HG03565 (cell line): Measurements from ENCODE around the gene VWA8.
"Not testable (repeated sequence)": the region's sequence is repeated elsewhere in the genome, so short reads cannot be mapped to it uniquely, and the experiment has no call there.

ENCODE experiments used
- ATAC-seq: cut with Tn5 transposase; IDR thresholded peaks from one replicate; pipeline ENCODE4 v1.9.1; 2021; ENCODE audit warnings: mild to moderate bottlenecking, moderate library complexity; ENCODE audit not compliant: unreplicated experiment

VWA8 gene

DNA sequence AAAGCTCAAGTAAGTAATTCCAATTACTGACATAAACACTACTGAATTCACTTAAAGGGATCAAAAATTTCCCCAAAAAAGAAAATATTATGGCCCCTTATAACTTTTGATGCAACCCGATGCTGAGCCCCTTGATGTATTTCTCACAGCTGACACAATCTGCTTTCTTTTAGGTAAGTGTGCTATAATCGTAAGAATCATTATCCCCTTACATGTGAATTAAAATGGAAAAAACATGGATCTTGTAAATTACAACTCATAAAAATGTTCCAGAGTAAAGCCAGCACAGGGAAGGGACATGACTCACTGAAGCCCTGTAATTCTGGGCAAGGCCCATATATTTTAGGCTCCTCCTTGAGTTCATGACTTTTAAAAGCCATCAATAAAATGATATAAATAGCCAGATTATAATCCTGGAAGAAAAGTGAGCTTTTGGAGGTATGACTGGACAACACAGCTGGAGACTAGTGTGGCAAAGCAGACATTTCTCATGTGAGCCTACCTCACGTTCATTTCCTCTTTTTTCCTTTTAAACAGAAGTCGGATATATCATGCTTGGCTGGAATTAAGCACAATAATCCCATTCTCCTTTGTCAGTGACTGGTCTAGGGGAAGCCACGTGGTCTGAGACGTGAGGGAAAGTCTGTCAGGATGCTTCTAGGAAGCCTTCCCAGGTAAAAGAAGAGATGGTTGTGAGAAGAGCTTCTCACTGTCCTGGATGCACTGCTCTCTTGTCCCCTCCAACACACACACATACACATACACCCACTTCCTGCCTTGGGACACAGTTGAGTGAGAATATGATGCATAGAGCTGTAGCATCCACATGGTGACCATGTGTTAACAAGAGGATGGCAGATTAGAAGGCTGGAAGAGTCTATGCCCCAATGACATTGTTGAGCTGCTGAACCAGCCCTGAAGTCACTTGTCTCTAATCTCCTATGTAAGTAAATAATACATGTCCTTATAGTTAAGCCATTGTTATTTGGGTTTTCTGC lies 338.2 kb downstream of the VWA8 start:
- ATAC-seq: no peak

DNA sequence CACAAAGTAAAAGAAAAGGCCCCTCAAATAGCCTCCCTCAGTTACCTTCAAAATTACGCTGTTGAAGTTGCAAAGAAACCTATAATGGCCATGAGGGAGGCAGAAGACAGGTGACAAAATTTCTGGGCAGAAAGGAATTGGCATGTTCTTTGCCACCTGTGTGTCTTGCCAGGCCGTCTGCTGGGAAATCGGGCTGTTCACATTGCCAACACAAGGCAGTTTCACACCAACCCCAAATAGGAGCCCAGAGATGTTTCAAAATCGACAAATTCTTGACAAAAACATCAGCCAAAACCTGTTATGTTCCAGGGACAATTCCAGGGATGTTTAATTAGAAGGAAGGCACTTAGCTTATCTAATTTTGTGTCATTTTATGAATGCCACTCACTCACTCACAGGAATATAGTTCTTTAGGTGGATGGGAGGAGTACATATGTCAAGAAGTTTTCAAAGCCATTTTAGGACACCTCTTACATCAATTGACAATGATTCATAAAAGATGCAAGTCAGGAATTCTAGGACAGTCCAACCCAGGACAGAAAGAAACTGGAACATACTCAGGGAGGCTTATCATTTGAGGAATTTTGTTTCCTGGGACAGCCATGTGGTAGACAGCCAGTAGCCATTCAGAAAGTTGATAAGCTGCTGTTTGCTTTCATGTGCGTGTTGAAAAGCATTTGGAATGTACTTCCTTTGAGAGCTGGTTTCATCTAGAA lies 339.0 kb downstream of the VWA8 start:
- no peak for ATAC-seq

DNA sequence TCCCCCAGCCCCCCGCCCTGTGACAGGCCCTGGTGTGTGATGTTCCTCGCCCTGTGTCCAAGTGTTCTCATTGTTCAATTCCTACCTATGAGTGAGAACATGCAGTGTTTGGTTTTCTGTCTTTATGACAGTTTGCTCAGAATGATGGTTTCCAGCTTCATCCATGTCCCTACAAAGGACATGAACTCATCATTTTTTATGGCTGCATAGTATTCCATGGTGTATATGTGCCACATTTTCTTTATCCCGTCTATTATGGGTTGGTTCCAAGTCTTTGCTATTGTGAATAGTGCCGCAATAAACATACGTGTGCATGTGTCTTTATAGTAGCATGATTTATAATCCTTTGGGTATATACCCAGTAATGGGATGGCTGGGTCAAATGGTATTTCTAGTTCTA lies 343.3 kb downstream of the VWA8 start:
- not testable (repeated sequence) for ATAC-seq

DNA sequence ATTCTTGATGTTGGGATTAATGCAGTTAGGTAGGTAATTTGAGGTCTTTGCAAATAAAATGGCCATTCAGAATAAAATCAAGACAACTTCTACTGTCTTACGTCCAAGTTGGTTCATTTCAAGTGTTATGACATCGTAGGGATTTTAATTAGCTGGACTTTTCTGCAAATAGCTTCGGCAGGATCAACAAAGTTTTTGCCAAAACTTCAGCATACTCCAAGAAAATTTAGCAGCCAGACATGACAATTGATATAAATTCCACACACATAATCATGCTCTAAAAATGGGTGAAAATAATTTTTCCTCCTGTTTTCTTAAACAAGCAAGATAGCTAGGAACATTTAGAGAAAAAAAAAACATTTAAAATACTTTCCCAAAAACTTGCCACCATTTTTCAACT lies 344.8 kb downstream of the VWA8 start:
- ATAC-seq: no peak

DNA sequence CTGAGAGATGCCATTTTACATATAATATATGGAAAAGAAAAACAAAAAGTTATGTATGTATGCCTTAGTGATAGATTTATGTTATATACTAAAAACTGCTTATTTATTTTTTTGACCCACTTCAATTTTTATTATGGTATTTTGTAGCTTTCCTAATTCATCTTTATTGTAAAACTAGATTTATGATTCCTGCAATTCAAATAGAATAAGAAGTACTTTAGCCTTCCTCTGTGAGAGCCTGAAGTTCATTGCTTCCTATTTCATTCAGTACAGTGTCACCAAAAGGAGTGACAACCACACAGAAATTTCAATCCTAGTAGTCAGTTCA lies 345.4 kb downstream of the VWA8 start:
- ATAC-seq: no peak

DNA sequence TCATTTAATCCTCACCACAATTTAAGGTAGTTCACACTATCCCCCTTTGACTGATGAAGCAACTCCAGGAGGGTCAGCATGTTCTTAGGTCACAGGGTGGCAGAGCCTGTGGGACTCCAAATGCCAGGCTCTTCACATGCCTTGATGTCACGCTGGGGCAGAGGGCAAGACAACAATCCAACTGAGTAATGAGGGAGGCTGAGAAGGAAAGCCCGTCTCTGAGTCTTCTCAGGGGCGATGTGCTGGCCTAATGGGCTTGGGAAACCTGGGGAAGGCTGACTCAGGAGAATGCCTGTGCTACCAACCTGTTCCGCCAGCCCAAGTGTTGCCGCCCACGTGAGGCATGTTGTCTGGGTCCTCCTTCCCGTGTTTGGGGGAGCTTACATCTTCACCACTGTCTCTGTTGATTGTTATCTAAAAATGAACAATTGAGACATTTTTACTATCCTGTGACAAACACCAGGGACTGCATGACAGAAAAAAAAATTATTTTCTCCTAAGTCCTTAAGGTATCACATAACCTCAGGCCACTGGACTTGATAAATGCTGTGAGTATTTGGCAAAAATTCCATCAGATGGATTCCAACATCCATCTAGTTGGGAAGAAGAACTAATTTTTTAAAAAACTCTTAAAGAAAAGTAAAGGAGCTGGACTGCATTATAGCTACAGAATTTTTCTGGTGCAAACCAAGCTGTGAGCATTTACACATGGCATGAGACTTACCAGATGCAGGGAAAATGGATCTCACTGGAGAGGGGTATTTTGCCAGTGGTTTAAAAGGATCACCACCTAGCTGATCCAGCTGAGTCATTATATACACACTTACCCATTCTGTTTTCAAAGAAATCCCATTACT lies 346.0 kb downstream of the VWA8 start:
- no peak for ATAC-seq

DNA sequence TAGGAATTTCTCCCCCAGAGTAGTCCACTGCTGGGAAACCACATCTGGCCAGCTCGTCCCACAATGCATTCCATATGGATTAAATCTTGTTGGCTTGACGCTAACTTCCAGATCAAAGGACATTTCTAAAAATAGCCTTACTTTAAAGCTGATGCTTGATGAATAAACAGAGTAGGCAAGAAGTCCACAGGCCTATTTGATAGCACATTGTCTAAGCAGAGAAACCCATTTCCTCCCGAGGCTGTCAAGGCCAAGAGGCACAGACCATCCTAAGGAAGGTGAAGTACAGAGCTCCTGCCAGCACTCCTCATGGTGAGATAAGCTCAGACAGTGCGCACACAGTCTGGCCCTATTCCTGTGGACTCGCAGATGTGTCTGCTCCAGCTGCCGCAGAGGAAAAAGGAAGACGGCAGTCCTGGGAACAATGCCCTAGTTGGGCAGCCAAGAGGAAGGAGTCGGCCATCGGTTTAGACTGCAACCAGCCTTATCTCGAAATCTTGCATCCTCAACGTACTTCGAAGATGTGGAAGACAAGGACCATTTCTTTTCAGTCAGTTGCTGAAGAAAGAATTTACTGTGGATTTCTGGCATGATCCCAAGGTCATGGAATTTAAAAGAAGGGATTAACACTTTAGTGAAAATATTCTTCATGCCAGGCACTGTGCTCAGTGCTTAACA lies 346.8 kb downstream of the VWA8 start:
- no peak for ATAC-seq

DNA sequence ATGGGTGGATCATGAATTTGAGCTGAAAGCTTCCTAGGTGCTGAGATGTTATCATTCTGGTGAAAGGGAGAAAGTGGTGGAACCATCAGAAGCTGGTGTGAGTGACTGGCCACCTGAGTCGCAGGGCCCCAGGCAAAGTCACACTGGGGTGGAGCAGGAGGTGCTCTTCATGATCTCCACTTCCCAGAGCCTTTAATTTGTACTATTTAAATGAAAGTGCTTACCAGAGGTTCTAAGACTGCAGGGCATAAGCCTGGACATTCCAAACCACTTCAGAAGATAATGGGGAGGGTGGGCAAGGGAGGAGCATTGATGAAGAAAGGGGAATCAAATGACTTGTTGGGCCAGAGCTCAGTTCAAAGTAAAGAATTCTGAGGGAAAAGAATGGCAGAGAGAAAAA lies 347.4 kb downstream of the VWA8 start:
- ATAC-seq: no peak

DNA sequence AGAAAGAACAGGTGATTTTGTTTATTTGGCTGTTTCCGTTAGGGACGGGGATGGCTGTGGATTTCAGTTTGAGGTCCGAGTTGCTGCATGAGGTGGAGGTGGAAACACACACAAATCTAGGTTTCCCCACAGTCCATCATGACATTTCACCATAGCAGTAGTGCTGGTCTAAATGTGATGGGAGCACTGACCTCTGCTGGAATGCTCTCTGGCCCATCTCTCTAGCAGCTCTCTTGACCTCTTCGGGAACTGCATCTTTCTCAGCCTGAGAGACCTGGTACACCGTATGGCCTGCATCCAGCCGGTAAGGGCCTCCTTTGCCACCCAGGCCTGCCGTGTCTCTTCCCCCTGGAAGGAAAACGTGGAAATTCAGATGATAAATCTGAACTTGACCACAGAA lies 349.5 kb downstream of the VWA8 start:
- no peak for ATAC-seq

DNA sequence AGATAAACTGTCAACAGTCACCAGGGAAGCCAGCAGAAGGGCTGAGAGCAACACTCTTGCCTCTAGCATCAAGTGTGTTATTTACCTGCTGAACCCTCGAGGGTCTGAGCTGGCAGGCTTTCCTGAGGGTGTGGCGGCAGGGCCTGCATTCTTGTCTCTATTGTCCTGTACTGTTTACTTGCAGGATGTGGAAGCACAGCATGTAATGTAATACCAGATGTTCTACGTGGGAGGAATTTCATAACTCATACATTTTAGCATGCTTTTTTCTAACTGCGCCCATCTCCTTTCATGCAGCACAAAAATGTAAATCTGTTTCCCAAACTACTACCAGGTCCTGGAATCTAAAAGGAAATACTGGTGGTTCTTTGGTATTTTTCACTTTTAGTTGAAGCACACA lies 350.5 kb downstream of the VWA8 start:
- ATAC-seq: no peak

DNA sequence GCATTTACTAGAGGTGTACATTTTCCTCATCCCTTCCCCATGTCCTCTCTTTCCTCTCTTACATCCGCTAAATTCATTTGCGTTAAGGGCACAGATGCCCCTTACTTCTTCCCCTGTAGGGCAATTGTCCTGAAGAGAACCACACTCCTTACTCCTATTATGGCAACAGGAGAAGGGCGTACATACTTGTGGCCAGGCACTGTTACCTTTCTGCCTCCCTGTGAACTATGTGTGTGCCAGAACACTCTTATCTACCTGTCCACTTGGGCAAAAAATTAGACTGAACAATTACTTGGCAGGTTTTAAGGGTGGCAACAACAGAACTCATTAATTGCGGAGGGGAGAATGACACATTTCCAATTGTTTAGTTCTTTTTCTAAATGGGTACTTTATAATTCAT lies 351.1 kb downstream of the VWA8 start:
- ATAC-seq: no peak

DNA sequence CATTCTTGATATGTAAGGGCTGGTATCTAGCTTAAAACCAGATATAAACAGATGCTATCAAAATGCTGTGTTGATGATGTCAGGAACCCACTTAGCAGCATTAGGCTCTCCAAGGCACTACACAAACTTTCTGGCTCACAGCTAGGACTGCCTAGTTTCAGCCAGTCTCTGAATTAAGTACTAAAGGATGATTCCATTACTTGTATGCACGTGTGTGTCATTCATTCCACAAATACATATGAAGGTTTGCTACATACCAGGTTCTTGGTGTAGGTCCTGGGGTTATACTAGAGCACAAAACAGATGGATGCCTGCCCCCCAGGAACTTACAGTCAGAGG lies 352.1 kb downstream of the VWA8 start:
- ATAC-seq: no peak

DNA sequence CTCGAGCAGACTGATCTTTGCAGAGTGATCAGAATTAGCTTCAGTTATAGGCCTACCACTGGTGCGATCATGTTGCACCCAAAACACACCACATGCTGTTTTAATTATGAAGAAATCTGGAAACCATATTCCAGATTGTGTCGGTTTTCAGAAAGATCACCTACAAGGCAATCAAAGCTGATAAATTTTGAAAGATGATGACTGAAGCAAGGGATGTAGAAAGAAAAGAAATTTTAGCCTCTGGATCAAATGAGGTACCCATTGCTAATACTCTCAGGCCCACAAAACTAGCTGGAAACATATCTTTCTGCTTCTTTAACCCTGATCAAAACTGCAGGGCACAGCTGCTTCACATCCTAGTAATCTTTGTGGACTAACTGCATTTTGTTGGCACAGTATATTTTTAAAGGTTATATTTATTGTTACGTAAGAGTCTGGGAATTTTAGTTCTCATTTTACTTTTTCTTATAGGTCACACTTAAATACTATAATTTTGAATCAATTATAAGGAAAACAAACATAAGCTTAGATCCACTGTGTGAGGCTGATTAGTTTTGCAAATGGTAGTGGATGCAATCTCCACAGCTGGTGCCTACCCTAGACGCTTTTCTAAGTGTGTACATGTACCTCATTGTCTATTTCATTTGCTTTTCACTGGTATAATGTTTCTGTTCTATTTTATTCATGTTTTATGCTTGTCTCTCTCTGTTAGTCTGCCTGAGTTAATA lies 352.6 kb downstream of the VWA8 start:
- ATAC-seq: no peak

DNA sequence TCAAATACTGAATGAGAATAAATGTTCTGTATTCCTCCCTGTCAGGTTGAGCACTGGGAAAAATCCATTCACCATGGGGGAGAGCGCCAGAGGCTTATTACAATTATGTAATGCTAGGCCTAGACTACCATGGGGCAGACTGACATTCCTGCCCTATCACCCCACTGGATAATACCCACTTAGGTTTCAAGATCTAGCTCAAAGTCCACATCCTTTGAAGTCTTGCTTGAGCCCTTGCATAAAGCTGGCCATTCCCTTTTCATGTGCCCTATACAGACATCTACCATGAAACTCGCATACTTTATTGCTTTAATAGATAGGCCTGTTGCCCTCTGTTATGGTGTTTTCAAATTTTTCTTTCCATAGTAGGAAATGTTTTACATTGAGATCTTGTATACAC lies 354.3 kb downstream of the VWA8 start:
- no peak for ATAC-seq

DNA sequence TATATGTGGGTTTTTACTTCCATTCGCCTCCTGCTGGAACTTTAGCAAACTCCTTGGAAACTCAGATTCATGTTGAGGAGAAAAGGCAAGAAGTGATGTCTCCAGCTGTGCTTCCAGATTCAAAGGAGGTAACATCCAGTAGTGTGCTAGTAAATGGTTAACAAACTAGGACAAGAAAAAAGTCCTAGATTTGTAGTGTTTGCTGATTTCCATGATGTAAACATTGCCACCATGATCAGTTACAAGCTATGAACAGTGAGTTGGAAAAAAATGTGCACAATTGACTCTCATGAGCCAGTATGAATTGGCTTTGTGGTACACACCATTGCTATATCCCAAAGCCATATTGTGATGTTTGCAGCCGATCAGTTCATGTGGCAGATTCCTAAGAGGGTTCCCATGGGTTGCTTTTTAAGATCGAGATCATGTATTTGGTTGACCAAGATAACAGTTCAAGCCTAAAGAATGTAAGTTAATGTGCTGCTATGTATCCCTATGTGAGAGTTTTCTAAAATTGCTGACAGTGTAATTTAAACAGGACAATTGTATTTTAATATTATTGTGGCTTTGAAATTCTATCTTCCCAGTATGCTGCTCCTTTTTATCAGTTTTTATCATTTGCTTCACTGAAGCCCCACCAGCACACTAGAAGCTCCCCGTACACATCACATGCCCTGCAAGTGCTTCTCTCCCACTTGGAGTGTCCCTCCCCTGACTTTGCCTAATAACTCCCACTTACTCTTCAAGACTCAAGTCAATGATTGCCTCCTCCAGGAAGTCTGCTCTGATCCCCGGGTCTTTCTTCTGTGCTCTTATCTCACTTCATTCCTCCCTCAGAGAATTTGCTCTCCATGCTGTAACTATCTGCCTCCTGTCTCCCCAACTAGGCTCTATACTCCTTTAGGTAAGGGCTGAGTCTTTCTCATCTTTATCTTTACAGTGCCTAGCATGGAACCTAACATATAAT lies 355.3 kb downstream of the VWA8 start:
- no peak for ATAC-seq

DNA sequence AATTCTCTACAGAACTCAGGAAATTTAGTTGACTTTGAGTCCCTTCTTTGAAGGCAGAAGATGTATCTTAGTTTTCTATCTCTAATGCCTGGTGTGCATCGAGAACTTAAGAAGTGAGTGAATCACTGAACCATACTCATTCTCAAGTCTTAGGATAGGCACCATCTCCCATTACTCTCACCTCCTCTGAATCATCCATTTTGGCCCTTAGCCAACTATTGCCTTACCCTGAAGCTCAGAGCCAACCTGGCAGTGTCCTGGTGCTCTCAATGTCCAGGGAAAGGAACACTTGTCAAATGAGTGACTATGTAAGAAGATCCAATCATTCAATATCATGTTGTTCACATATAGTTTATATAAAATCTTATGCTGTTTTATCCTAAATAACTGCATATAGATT lies 357.0 kb downstream of the VWA8 start:
- ATAC-seq: no peak

DNA sequence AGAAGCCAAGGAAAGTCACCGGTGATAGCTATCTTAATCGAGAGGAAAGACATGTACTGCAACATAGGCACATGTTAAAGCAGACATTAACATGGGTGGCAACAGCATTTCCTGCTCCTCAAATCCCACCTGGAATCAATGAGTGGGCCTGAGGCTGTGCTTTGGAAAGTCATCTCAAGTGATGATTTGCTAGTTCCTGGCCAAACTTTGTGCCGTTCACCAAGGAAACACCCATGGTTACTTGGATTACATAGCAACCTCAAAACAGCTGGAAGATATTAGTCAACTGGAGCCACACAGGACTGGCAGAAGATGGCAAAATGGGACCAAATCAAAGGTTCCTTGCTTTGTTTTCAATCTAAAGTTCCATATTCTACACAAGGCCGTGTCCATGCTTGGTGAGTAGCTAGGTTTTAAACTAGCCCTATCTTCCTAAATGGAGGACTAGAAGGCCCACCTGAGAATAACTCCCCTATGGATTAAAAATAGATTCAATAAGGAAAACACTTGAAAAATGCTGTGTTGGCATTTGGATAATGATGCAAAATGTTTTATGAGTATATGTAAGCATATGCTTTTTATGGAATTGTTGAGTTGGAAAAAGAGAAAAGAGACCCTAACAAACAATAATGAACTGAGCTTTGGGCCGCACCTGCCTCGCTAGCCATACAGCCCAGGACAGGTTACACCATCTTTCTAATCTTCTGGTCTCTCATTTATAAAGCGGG lies 359.0 kb downstream of the VWA8 start:
- no peak for ATAC-seq

DNA sequence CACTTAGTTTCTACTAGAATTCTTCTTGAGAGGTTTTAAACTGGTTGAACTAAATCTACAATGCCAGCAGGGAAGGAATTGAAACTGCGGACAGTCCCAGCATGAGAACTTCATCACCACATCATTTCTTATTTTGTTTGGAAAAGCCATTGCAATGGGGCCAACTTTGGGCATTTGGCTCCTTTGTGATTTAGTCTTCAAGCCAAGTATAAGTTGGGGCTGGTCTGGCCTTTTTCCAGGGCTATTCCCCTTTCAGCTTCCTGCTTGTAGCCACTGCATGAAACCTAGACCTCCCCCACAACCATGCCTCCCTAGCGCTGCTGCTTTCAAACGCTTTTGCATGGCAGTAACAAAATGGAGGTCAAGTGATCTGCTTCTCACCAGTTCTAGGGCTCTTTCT lies 361.3 kb downstream of the VWA8 start:
- ATAC-seq: no peak
